ENCODE data around the gene LILRB5. TPM values are rescaled to one million over a fixed set of nuclear protein-coding genes. Genes with fewer than 3 reads are reported as not detected.

LILRB5 gene
- total RNA-seq, 3 donors from 2014 or later, result 2.0 to 46.4 (median 4.8) TPM

DNA sequence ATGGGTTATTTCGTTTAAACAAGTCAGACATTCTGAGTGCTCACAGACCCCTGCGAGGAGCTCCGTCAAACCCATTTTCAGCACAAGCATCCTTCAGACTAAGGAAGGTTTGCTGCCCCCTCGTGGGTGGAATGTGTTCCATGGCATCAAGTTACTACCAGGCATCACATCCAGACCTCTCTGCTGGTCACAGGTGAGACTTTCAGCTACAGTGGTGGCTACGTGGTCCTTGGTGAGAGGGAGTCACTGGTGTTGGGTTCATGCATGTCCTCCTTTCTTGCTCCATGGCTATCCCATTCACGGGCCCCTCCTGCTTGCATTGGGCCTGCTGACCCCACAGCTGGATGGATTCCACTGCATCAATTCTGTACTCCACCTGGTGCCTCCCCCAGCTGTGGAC, 9.1 kb upstream of the LILRB5 start:
- Histone ChIP-seq H3K9me3 (no peaks in the 10 kb centered on the region), H3K36me3 (no peaks in the 10 kb centered on the region), H3K27ac (no peak overlapping the region), H3K27me3 (no peaks in the 10 kb centered on the region), H3K4me3 (no peak overlapping the region), H3K4me1 (no peaks in the 10 kb centered on the region)
- intact Hi-C loops (cut with DNase I; ENCODE audit: low total_unique reads), result no loop called here
- TF ChIP-seq POLR2A (IDR thresholded peaks at IDR 0.05) (no peak), POLR2AphosphoS5 (IDR thresholded peaks at IDR 0.05) (no peak)
- TF ChIP-seq, protein P1, sequence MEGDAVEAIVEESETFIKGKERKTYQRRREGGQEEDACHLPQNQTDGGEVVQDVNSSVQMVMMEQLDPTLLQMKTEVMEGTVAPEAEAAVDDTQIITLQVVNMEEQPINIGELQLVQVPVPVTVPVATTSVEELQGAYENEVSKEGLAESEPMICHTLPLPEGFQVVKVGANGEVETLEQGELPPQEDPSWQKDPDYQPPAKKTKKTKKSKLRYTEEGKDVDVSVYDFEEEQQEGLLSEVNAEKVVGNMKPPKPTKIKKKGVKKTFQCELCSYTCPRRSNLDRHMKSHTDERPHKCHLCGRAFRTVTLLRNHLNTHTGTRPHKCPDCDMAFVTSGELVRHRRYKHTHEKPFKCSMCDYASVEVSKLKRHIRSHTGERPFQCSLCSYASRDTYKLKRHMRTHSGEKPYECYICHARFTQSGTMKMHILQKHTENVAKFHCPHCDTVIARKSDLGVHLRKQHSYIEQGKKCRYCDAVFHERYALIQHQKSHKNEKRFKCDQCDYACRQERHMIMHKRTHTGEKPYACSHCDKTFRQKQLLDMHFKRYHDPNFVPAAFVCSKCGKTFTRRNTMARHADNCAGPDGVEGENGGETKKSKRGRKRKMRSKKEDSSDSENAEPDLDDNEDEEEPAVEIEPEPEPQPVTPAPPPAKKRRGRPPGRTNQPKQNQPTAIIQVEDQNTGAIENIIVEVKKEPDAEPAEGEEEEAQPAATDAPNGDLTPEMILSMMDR (IDR thresholded peaks at IDR 0.05), result peak in 2 of 3 donors; percentile 52 to 60
- peak; percentile 39 to 72 for DNase-seq (ENCODE audit: low spot score in 2 of 2)

DNA sequence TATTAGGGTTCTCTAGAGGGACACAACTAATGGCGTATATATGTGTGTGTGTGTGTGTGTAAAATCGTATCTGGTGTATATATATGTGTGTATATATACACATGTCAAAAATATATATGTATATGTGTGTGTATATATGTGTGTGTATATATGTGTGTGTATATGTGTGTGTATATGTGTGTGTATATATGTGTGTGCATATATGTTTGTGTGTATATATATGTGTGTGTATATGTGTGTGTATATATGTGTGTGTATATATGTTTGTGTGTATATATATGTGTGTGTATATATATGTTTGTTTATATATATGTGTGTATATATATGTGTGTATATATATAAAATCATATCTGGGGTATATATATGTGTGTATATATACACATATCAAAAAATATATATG, 5.4 kb upstream of the LILRB5 start:
- no peak overlapping the region for H3K27ac ChIP-seq
- intact Hi-C loops (cut with DNase I; ENCODE audit: low total_unique reads), result no loop called here
- no peaks in the 10 kb centered on the region for H3K36me3 ChIP-seq
- H3K4me1 ChIP-seq, result no peaks in the 10 kb centered on the region
- peaks cover 0 to 4% of the 10 kb centered on the region in 2 donors for H3K27me3 ChIP-seq
- no peak overlapping the region for H3K4me3 ChIP-seq
- DNase-seq (ENCODE audit: low spot score in 2 of 2), result no peak
- no peaks in the 10 kb centered on the region for H3K9me3 ChIP-seq
- TF ChIP-seq POLR2A (IDR thresholded peaks at IDR 0.05), result no peak
- no peak for TF ChIP-seq POLR2AphosphoS5 (IDR thresholded peaks at IDR 0.05)
- TF ChIP-seq, protein P1 (IDR thresholded peaks at IDR 0.05), result no peak

DNA sequence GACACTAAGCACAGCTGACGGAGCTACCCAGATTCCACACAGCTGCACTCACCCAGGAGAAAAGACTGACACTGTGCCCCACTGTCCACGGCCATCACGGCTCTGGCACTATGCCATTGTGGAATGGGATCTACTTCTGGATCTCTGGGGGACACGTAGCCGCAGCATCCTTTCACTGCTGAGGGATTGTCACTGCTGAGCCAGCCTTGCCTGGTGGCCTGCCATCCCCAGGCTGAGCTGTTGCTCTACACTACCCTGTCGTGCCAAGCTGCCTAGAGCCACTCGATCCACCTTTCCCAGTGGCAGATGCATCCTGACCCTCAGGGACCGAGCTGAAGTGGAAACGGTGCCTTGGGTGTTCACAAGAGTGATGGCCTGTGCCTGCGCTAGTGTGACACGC, 5.0 kb upstream of the LILRB5 start:
- no peaks in the 10 kb centered on the region for H3K9me3 ChIP-seq

DNA sequence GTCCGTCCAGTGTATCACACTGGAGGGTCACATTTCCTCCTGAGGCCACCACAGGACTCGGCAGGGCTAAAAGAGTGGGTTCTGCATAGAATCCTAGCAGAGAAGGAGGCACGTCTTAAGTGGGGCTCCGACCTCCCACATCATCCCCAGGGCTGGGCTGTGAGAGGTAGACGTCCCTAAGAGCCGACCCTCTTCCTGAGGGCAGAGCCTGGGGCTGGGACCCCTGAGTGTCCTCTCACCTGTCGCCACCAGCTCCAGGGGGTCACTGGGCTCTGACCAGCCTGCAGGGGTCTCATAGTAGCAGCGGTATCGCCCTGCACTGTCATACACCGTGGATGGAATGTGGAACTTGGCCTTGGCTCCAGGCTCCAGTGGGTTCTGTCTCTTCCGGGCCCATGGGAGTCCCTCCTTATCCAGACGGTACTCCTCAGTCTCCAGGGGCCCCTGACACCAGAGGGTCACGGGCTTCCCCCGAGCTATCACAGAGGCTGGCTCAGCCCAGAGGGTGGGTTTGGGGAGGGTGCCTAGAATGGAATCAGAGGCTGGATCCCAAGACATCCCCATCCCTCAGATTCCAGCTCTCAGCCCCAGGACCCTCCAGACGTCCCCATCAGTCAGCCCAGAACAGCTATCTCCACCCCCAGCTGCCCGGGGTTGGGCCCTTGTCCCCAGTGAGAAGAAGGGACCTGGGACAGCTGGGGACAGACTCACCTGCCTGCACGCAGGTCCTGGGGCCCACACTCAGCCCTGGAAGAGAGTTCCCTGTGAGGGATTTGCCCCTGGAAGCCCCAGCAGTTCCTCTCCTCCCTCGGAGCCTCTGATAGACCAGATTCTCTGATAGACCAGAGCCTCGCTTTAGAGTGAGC, 590 bp downstream of the LILRB5 start:
- TF ChIP-seq POLR2AphosphoS5 (IDR thresholded peaks at IDR 0.05) (no peak), POLR2A (IDR thresholded peaks at IDR 0.05) (no peak)
- TF ChIP-seq, protein P1 (IDR thresholded peaks at IDR 0.05), result no peak
- Histone ChIP-seq H3K4me3 (peak overlapping the region in 1 of 3 donors; percentile 39), H3K27me3 (peaks cover 0 to 59% of the 10 kb centered on the region in 2 donors), H3K4me1 (no peaks in the 10 kb centered on the region), H3K27ac (no peak overlapping the region), H3K9me3 (no peaks in the 10 kb centered on the region), H3K36me3 (no peaks in the 10 kb centered on the region)
- intact Hi-C loops (cut with DNase I; ENCODE audit: low total_unique reads), result no loop called here
- DNase-seq (ENCODE audit: low spot score in 2 of 2), result no peak

More for the DNA sequence above, 5.0 kb upstream of the LILRB5 start:
- no peaks in the 10 kb centered on the region for H3K36me3 ChIP-seq
- intact Hi-C loops (cut with DNase I; ENCODE audit: low total_unique reads), result no loop called here
- H3K4me1 ChIP-seq, result no peaks in the 10 kb centered on the region
- H3K27ac ChIP-seq, result no peak overlapping the region
- TF ChIP-seq POLR2AphosphoS5 (IDR thresholded peaks at IDR 0.05), result no peak
- no peak overlapping the region for H3K4me3 ChIP-seq
- no peak for DNase-seq (ENCODE audit: low spot score in 2 of 2)
- peaks cover 0 to 8% of the 10 kb centered on the region in 2 donors for H3K27me3 ChIP-seq

DNA sequence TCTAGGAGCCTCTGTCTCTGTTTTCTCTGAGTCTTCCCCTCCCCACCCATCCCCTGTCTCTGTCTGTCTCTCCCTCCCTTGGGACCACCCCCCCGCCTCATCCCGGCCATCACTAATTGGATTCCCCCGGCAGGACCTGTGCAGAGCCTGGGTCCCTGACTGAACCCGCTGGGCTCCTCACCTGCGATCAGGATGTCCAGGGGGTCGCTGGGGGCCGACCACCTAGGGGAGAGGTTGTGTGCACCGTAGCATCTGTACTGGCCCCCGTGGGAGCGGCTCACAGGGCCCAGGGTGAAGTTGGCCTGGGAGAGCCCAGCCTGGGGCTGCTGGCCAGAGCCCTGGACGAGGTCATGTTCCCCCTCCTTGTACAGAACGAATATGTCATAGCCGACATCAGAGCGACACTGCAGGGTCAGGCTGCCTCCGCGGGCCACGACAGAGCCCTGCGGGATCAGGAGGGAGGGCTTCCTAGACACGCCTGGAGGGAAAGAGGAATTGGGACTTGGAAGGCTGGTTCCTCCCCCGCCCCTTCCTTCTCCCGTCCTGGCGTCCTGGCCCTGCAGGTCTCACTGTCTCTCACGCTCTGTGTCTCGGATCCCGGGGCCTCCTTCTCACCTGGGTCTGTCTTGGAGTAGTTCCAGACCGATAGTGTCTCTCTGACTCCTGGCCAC, 1.8 kb downstream of the LILRB5 start:
- H3K4me3 ChIP-seq, result peak overlapping the region in 1 of 3 donors; percentile 39

More for the DNA sequence above, 1.8 kb downstream of the LILRB5 start:
- TF ChIP-seq, protein P1 (IDR thresholded peaks at IDR 0.05), result no peak
- no peak for TF ChIP-seq POLR2AphosphoS5 (IDR thresholded peaks at IDR 0.05)
- no peak for TF ChIP-seq POLR2A (IDR thresholded peaks at IDR 0.05)
- H3K36me3 ChIP-seq, result no peaks in the 10 kb centered on the region
- H3K4me1 ChIP-seq, result no peaks in the 10 kb centered on the region
- peaks cover 0 to 59% of the 10 kb centered on the region in 2 donors for H3K27me3 ChIP-seq
- H3K27ac ChIP-seq, result no peak overlapping the region
- intact Hi-C loops (cut with DNase I; ENCODE audit: low total_unique reads), result no loop called here
- no peak for DNase-seq (ENCODE audit: low spot score in 2 of 2)
- no peaks in the 10 kb centered on the region for H3K9me3 ChIP-seq

Measured in breast epithelium (tissue), 4 donors.